ENCODE measurements around the gene RNLS.

The RNLS gene

DNA sequence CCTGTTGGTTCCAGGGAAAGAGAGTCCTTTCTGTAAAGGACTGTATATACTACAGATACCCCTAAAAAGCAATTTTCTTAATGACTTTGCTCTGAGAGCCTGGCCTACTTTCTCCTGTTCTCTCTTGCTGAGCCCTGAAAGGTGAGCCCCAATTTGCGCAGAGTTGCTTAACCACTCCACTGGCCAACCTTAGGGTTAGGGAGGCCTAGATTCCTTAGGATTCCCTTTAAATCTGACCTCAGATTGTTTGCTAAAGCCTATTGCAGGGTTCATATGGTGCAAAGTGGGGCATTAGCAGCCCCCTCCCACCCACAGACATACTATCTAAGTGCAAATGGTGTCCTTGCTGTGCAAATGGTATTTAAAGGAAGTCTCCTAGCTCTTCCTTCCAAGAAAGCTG, 164.2 kb downstream of the RNLS start:
- TF ChIP-seq REST (IDR thresholded peaks at IDR 0.05; ENCODE audit: insufficient read depth in 1 of 2, low read depth in 2 of 2, low read length in 2 of 2) (no peak), TAF1 (IDR thresholded peaks at IDR 0.05; ENCODE audit: borderline replicate concordance, insufficient read depth, low read length) (no peak), SIN3A (IDR thresholded peaks at IDR 0.05; ENCODE audit: borderline replicate concordance, insufficient read depth, low read length) (no peak)

GRCh38 chr10:88417387-88418030, 165.6 kb downstream of the RNLS start:
- TF ChIP-seq FOXP2 (optimal IDR thresholded peaks at IDR 0.05; ENCODE audit: borderline replicate concordance, extremely low read depth, extremely low read length, insufficient read depth), result no peak
- no peak for TF ChIP-seq POLR2AphosphoS5 (IDR thresholded peaks at IDR 0.05; ENCODE audit: low read depth, low read length)
- TF ChIP-seq REST (IDR thresholded peaks at IDR 0.05; ENCODE audit: insufficient read depth in 1 of 2, low read depth in 2 of 2, low read length in 2 of 2), result no peak
- TF ChIP-seq TAF1 (IDR thresholded peaks at IDR 0.05; ENCODE audit: borderline replicate concordance, insufficient read depth, low read length), result no peak
- TF ChIP-seq SIN3A (IDR thresholded peaks at IDR 0.05; ENCODE audit: borderline replicate concordance, insufficient read depth, low read length), result no peak

GRCh38 chr10:88416801-88417200, 166.3 kb downstream of the RNLS start:
- TF ChIP-seq FOXP2 (optimal IDR thresholded peaks at IDR 0.05; ENCODE audit: borderline replicate concordance, extremely low read depth, extremely low read length, insufficient read depth) (no peak), SIN3A (IDR thresholded peaks at IDR 0.05; ENCODE audit: borderline replicate concordance, insufficient read depth, low read length) (no peak), TAF1 (IDR thresholded peaks at IDR 0.05; ENCODE audit: borderline replicate concordance, insufficient read depth, low read length) (no peak), POLR2AphosphoS5 (IDR thresholded peaks at IDR 0.05; ENCODE audit: low read depth, low read length) (no peak), REST (IDR thresholded peaks at IDR 0.05; ENCODE audit: insufficient read depth in 1 of 2, low read depth in 2 of 2, low read length in 2 of 2) (no peak)

DNA sequence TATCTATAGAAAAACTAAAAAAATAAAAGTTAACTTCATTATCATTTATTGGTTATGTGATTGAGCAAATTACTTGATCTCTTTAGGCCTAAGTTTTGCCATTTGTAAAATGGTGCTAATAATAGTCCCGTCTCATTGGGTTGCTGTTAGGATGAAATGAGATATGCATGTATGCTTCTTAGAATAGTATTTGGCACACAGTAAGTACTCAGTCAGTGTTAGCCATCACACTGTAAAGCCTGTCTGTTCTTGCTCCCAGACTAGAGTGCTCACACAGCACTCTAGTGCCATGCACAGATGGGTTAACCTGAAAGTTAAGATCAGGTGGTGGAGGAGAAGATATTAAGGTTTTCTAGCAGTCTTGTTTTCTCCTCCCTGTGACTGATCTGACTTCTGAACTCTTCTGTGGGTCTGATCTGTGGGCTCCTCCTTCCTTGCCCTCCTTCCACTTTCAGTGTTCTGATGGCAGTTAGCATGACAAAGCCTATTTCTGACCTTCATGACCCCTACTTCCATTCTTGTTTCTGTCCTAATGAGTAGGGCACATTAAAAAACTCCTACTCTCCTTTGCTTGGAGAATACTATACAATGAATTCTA, 167.5 kb downstream of the RNLS start:
- TF ChIP-seq SIN3A (IDR thresholded peaks at IDR 0.05; ENCODE audit: borderline replicate concordance, insufficient read depth, low read length) (no peak), TAF1 (IDR thresholded peaks at IDR 0.05; ENCODE audit: borderline replicate concordance, insufficient read depth, low read length) (no peak), FOXP2 (optimal IDR thresholded peaks at IDR 0.05; ENCODE audit: borderline replicate concordance, extremely low read depth, extremely low read length, insufficient read depth) (no peak), POLR2AphosphoS5 (IDR thresholded peaks at IDR 0.05; ENCODE audit: low read depth, low read length) (no peak), REST (IDR thresholded peaks at IDR 0.05; ENCODE audit: insufficient read depth in 1 of 2, low read depth in 2 of 2, low read length in 2 of 2) (no peak)

All from PFSK-1 (cell line).